Prostate gland (tissue), 2 donors: ENCODE data around the gene BFSP1. TPM values are rescaled to one million over a fixed set of nuclear protein-coding genes. Genes with fewer than 3 reads are reported as not detected.

Experiments
- DNase-seq: peaks from one replicate; pipeline ENCODE4 v3.0.0-alpha.2; 2019; ENCODE audit warnings: low spot score
- H3K27ac ChIP-seq, 2 donors: fragments of 200-600 bp; sonication (generic); 2 replicates each; pipeline ENCODE4 v1.5.1; 2017 to 2019
- H3K27me3 ChIP-seq: fragments of 200-600 bp; sonication (generic); replicated peaks from 2 replicates; pipeline ENCODE4 v1.5.1; 2019; ENCODE audit not compliant: insufficient read depth
- H3K36me3 ChIP-seq, 2 donors: fragments of 200-600 bp; sonication (generic); 1 replicate in 1 of 2; 2 replicates in 1 of 2; pipeline versions ENCODE4 v1.5.1 to v1.8.1; 2017 to 2019
- H3K4me1 ChIP-seq: fragments of 200-600 bp; sonication (generic); replicated peaks from 2 replicates; pipeline ENCODE4 v1.5.1; 2019
- H3K4me3 ChIP-seq, 2 donors: fragments of 200-600 bp; sonication (generic); 2 replicates each; pipeline ENCODE4 v1.5.1; 2017 to 2019
- H3K9me3 ChIP-seq: fragments of 200-600 bp; sonication (generic); 2 replicates; pipeline ENCODE4 v1.5.1; 2017
- CTCF ChIP-seq, 4 experiments: fragments of 200-600 bp in 2 of 4; fragments of 450-650 bp in 2 of 4; sonication (generic) in 2 of 4; IDR thresholded peaks; 1 replicate in 3 of 4; 2 replicates in 1 of 4; pipeline ENCODE4 v1.5.1; 2016 to 2019; ENCODE audit warnings: antibody characterized with exemption in 4 of 4, mild to moderate bottlenecking in 2 of 4, moderate library complexity in 2 of 4
- POLR2A ChIP-seq: fragments of 450-650 bp; IDR thresholded peaks from one replicate; pipeline ENCODE4 v1.6.1; 2016; ENCODE audit warnings: antibody characterized with exemption, mild to moderate bottlenecking
- POLR2AphosphoS5 ChIP-seq: sonication (generic); formaldehyde crosslinking; IDR thresholded peaks from one replicate; pipeline ENCODE4 v1.6.1; 2017; ENCODE audit warnings: antibody characterized with exemption
- WGBS: methylation state at CpG from one replicate; pipeline ENCODE4 v1.1.5; 2018; 5-methylcytosine and 5-hydroxymethylcytosine counted together
- intact Hi-C: fragments of 100-400 bp; cut with DNase I; formaldehyde crosslinking; loops from one replicate; pipeline ENCODE4 v1.14.2; 2022
- total RNA-seq, 2 donors: library from RNA; depleted of rRNA; stranded (reverse); fragments of >200 nt; gene quantifications; one replicate each; pipeline ENCODE4 v1.1.0, GENCODE V29; 2016

The BFSP1 gene
- total RNA-seq, 2 donors from 2014 or later, result 0.27 to 6.9 TPM

GRCh38 chr20:17511401-17511800, 19.8 kb downstream of the BFSP1 start:
- WGBS, result 91% methylated on average over 6 of the region's 6 CpGs
- Histone ChIP-seq H3K27me3 (no peaks in the 10 kb centered on the region), H3K9me3 (no peaks in the 10 kb centered on the region), H3K4me3 (no peak overlapping the region), H3K4me1 (no peaks in the 10 kb centered on the region), H3K36me3 (no peaks in the 10 kb centered on the region), H3K27ac (no peak overlapping the region)
- TF ChIP-seq POLR2A (no peak), POLR2AphosphoS5 (no peak), CTCF (IDR thresholded peaks at IDR 0.05) (no peak)
- intact Hi-C loops, result no loop called here
- DNase-seq, result no peak

- intact Hi-C loops, result no loop called here
- DNase-seq, result no peak
Measured at GRCh38 chr20:17510548-17510947, 20.6 kb downstream of the BFSP1 start.

GRCh38 chr20:17508756-17509155, 22.4 kb downstream of the BFSP1 start:
- Histone ChIP-seq H3K4me1 (no peaks in the 10 kb centered on the region), H3K27me3 (no peaks in the 10 kb centered on the region), H3K9me3 (no peaks in the 10 kb centered on the region), H3K27ac (no peak overlapping the region), H3K4me3 (no peak overlapping the region), H3K36me3 (no peaks in the 10 kb centered on the region)
- intact Hi-C loops, result loop anchor here (5.0 kb wide), 1 partner anchor 389 kb away; no protein-coding TSS in a partner anchor
- no peak for TF ChIP-seq POLR2A
- no peak for TF ChIP-seq POLR2AphosphoS5
- no peak for TF ChIP-seq CTCF (IDR thresholded peaks at IDR 0.05)
- 96% methylated on average over 18 of the region's 18 CpGs for WGBS
- DNase-seq, result no peak

More at GRCh38 chr20:17510548-17510947, 20.6 kb downstream of the BFSP1 start:
- H3K36me3 ChIP-seq, result no peaks in the 10 kb centered on the region
- 97% methylated on average over 4 of the region's 4 CpGs for WGBS
- no peak overlapping the region for H3K27ac ChIP-seq
- H3K9me3 ChIP-seq, result no peaks in the 10 kb centered on the region
- H3K27me3 ChIP-seq, result no peaks in the 10 kb centered on the region
- TF ChIP-seq POLR2A, result no peak
- no peak for TF ChIP-seq POLR2AphosphoS5
- no peak for TF ChIP-seq CTCF (IDR thresholded peaks at IDR 0.05)
- H3K4me1 ChIP-seq, result no peaks in the 10 kb centered on the region
- no peak overlapping the region for H3K4me3 ChIP-seq

- H3K9me3 ChIP-seq, result no peaks in the 10 kb centered on the region
- DNase-seq, result no peak
- TF ChIP-seq CTCF (IDR thresholded peaks at IDR 0.05) (no peak), POLR2AphosphoS5 (no peak), POLR2A (no peak)
- H3K27ac ChIP-seq, result no peak overlapping the region
- H3K4me1 ChIP-seq, result no peaks in the 10 kb centered on the region
- 88% methylated on average over 5 of the region's 5 CpGs for WGBS
- intact Hi-C loops, result loop anchor here (5.0 kb wide), 1 partner anchor 390 kb away; no protein-coding TSS in a partner anchor
- no peak overlapping the region for H3K4me3 ChIP-seq
- H3K27me3 ChIP-seq, result no peaks in the 10 kb centered on the region
- no peaks in the 10 kb centered on the region for H3K36me3 ChIP-seq
Measured at GRCh38 chr20:17507531-17507930, 23.6 kb downstream of the BFSP1 start.

- H3K36me3 ChIP-seq, result no peaks in the 10 kb centered on the region
- WGBS, result 90% methylated on average over 2 of the region's 2 CpGs
- intact Hi-C loops, result loop anchor here (5.0 kb wide), 1 partner anchor 390 kb away; no protein-coding TSS in a partner anchor
- no peak for DNase-seq
- no peak overlapping the region for H3K27ac ChIP-seq
- no peaks in the 10 kb centered on the region for H3K4me1 ChIP-seq
- no peak overlapping the region for H3K4me3 ChIP-seq
- no peaks in the 10 kb centered on the region for H3K27me3 ChIP-seq
- H3K9me3 ChIP-seq, result no peaks in the 10 kb centered on the region
- TF ChIP-seq POLR2AphosphoS5 (no peak), CTCF (IDR thresholded peaks at IDR 0.05) (no peak), POLR2A (no peak)
Measured at GRCh38 chr20:17507032-17507431, 24.1 kb downstream of the BFSP1 start.
